HEK293 (cell line): Measurements from ENCODE around the gene CSPG4.

Source experiments
- CTCF ChIA-PET: fragments of 350-600 bp; formaldehyde crosslinking; extraction: SDS; loops from one replicate; lab custom pipeline; 2021; ENCODE audit warnings: antibody characterized with exemption; lab: Yijun Ruan, JAX
- POLR2A ChIA-PET: fragments of 300-600 bp; formaldehyde crosslinking; extraction: SDS; loops from one replicate; lab custom pipeline; 2020; ENCODE audit warnings: antibody characterized with exemption, inconsistent platforms; lab: Yijun Ruan, JAX
- H3K27ac ChIP-seq: fragments of 200-500 bp; sonication (Bioruptor generic); 2 replicates; pipeline ENCODE4 v1.5.1; 2014; ENCODE audit warnings: low read depth, low read length, control low read depth, inconsistent platforms; ENCODE audit errors: extremely low read depth
- H3K36me3 ChIP-seq, 2 experiments: fragments of 200-500 bp in 1 of 2; sonication (Bioruptor generic) in 1 of 2; 1 replicate in 1 of 2; 2 replicates in 1 of 2; pipeline ENCODE4 v1.5.1; 2014 to 2017; ENCODE audit warnings: inconsistent platforms in 2 of 2, low read length in 2 of 2; ENCODE audit not compliant: control insufficient read depth in 2 of 2, insufficient read depth in 1 of 2
- H3K4me1 ChIP-seq: fragments of 200-500 bp; sonication (Bioruptor generic); 2 replicates; pipeline ENCODE4 v1.5.1; 2014; ENCODE audit warnings: mild to moderate bottlenecking, low read length, inconsistent platforms; ENCODE audit not compliant: control insufficient read depth, insufficient read depth
- H3K4me3 ChIP-seq: 2 replicates; pipeline ENCODE4 v1.5.1; 2011; ENCODE audit warnings: low read depth, mild to moderate bottlenecking, control low read depth, low read length, moderate library complexity
- H3K9me3 ChIP-seq: fragments of 200-500 bp; sonication (Bioruptor generic); 2 replicates; pipeline ENCODE4 v1.5.1; 2014; ENCODE audit warnings: low read depth, low read length, inconsistent platforms; ENCODE audit not compliant: control insufficient read depth, insufficient read depth
- GLI4 ChIP-seq: fragments of 450-650 bp; formaldehyde crosslinking; IDR thresholded peaks from 2 replicates; pipeline ENCODE4 v1.5.1; 2016; ENCODE audit warnings: missing biosample characterization, missing genetic modification characterization
- PRDM10 ChIP-seq: fragments of 450-650 bp; formaldehyde crosslinking; IDR thresholded peaks from 2 replicates; pipeline ENCODE4 v1.5.1; 2016; ENCODE audit warnings: missing biosample characterization, missing genetic modification characterization
- WT1 ChIP-seq: fragments of 450-650 bp; formaldehyde crosslinking; IDR thresholded peaks from 2 replicates; pipeline ENCODE4 v1.5.1; 2016; ENCODE audit warnings: missing biosample characterization, missing genetic modification characterization
- YY1 ChIP-seq: fragments of 450-650 bp; formaldehyde crosslinking; IDR thresholded peaks from 2 replicates; pipeline ENCODE4 v1.5.1; 2018; ENCODE audit warnings: missing biosample characterization, missing genetic modification characterization
- ZBTB17 ChIP-seq: fragments of 450-650 bp; formaldehyde crosslinking; IDR thresholded peaks from 2 replicates; pipeline ENCODE4 v1.5.1; 2016; ENCODE audit warnings: missing biosample characterization, missing genetic modification characterization
- ZNF132 ChIP-seq: fragments of 450-650 bp; formaldehyde crosslinking; IDR thresholded peaks from 2 replicates; pipeline ENCODE4 v1.5.1; 2017; ENCODE audit warnings: missing biosample characterization, missing genetic modification characterization, borderline replicate concordance
- ZNF16 ChIP-seq: fragments of 450-650 bp; formaldehyde crosslinking; IDR thresholded peaks from 2 replicates; pipeline ENCODE4 v1.5.1; 2016; ENCODE audit warnings: low read depth, missing biosample characterization, missing genetic modification characterization
- ZNF169 ChIP-seq: fragments of 450-650 bp; formaldehyde crosslinking; IDR thresholded peaks from 2 replicates; pipeline ENCODE4 v1.5.1; 2016; ENCODE audit warnings: missing biosample characterization, missing genetic modification characterization
- ZNF26 ChIP-seq: fragments of 450-650 bp; formaldehyde crosslinking; IDR thresholded peaks from 2 replicates; pipeline ENCODE4 v1.5.1; 2016; ENCODE audit warnings: missing biosample characterization, missing genetic modification characterization
- ZNF366 ChIP-seq: fragments of 450-650 bp; formaldehyde crosslinking; conservative IDR thresholded peaks from 2 replicates; pipeline ENCODE4 v1.5.1; 2016; ENCODE audit warnings: missing biosample characterization, missing genetic modification characterization
- ZNF391 ChIP-seq: fragments of 450-650 bp; formaldehyde crosslinking; IDR thresholded peaks from 2 replicates; pipeline ENCODE4 v1.5.1; 2016; ENCODE audit warnings: low read depth, missing biosample characterization, missing genetic modification characterization, borderline replicate concordance
- ZNF530 ChIP-seq: fragments of 450-650 bp; formaldehyde crosslinking; IDR thresholded peaks from 2 replicates; pipeline ENCODE4 v1.5.1; 2016; ENCODE audit warnings: low read depth, missing biosample characterization, missing genetic modification characterization
- ZNF610 ChIP-seq: fragments of 450-650 bp; formaldehyde crosslinking; IDR thresholded peaks from 2 replicates; pipeline ENCODE4 v1.5.1; 2016; ENCODE audit warnings: missing biosample characterization, missing genetic modification characterization, borderline replicate concordance
- ZNF692 ChIP-seq: fragments of 450-650 bp; formaldehyde crosslinking; IDR thresholded peaks from 2 replicates; pipeline ENCODE4 v1.5.1; 2016; ENCODE audit warnings: missing biosample characterization, missing genetic modification characterization
- ZNF768 ChIP-seq: fragments of 450-650 bp; formaldehyde crosslinking; IDR thresholded peaks from 2 replicates; pipeline ENCODE4 v1.5.1; 2018; ENCODE audit warnings: missing biosample characterization, mild to moderate bottlenecking, missing genetic modification characterization
- ZNF837 ChIP-seq: fragments of 450-650 bp; formaldehyde crosslinking; IDR thresholded peaks from 2 replicates; pipeline ENCODE4 v1.5.1; 2016; ENCODE audit warnings: missing biosample characterization, missing genetic modification characterization
- ZSCAN16 ChIP-seq: fragments of 450-650 bp; formaldehyde crosslinking; IDR thresholded peaks from 2 replicates; pipeline ENCODE4 v1.5.1; 2016; ENCODE audit warnings: missing biosample characterization, missing genetic modification characterization
- TF ChIP-seq, protein P1 (sequence below): fragments of 450-650 bp; IDR thresholded peaks from 2 replicates; pipeline ENCODE4 v1.5.1; 2018; ENCODE audit warnings: missing biosample characterization, missing genetic modification characterization
- TF ChIP-seq, protein P2 (sequence below): fragments of 450-650 bp; formaldehyde crosslinking; IDR thresholded peaks from 2 replicates; pipeline ENCODE4 v1.5.1; 2017; ENCODE audit warnings: missing biosample characterization, missing genetic modification characterization
- TF ChIP-seq, protein P3 (sequence below): fragments of 450-650 bp; formaldehyde crosslinking; IDR thresholded peaks from 2 replicates; pipeline ENCODE4 v1.5.1; 2017; ENCODE audit warnings: missing biosample characterization, missing genetic modification characterization
- TF ChIP-seq, protein P4 (sequence below): fragments of 450-650 bp; IDR thresholded peaks from 2 replicates; pipeline ENCODE4 v1.5.1; 2018; ENCODE audit warnings: missing biosample characterization, mild to moderate bottlenecking, missing genetic modification characterization

CSPG4 gene

DNA sequence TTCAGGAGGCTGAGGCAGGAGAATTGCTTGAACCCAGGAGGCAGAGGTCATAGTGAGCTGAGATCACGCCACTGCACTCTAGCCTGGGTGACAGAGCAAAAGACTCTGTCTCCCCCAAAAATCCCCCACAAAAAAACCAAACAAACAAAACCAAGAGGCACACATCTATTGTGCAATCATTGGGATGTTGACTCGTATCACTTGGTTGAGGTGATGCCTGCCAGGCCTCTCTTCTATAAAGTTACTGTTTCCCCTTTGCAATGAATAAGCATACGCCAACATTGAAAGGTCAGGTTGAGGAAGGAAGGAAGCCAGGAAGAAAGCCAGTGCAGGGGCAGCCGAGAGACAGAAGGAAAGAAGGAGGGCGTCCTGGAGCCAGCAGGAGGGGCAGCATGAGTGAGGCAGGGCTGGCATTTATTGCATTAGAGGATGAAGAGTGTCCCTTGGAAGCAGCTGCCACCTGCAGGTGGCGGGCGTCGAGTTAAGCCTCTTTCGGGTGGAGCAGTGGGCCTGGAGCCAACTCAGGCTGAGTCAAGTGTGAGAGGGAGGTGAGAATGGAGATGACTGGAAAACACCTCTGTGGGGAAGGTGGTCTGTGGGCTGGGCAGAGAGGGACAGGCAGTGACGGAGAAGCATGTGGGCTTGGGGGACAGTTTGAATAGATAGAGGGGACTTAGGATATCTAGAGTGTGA lies 8.3 kb upstream of the CSPG4 start (continued):
- TF ChIP-seq ZNF530 (tag by site-specific recombination) (no peak), ZNF169 (tag by site-specific recombination) (no peak), ZNF366 (peak; percentile 71), ZNF692 (peak; percentile 87), YY1 (tag by site-specific recombination) (no peak), PRDM10 (tag by site-specific recombination) (peak; percentile 83), ZNF610 (peak; percentile 40; the same call in 1 of the 2 replicates)
- TF ChIP-seq, protein P1, sequence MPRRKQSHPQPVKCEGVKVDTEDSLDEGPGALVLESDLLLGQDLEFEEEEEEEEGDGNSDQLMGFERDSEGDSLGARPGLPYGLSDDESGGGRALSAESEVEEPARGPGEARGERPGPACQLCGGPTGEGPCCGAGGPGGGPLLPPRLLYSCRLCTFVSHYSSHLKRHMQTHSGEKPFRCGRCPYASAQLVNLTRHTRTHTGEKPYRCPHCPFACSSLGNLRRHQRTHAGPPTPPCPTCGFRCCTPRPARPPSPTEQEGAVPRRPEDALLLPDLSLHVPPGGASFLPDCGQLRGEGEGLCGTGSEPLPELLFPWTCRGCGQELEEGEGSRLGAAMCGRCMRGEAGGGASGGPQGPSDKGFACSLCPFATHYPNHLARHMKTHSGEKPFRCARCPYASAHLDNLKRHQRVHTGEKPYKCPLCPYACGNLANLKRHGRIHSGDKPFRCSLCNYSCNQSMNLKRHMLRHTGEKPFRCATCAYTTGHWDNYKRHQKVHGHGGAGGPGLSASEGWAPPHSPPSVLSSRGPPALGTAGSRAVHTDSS (tag by site-specific recombination), result peak; percentile 58
- TF ChIP-seq, protein P2, sequence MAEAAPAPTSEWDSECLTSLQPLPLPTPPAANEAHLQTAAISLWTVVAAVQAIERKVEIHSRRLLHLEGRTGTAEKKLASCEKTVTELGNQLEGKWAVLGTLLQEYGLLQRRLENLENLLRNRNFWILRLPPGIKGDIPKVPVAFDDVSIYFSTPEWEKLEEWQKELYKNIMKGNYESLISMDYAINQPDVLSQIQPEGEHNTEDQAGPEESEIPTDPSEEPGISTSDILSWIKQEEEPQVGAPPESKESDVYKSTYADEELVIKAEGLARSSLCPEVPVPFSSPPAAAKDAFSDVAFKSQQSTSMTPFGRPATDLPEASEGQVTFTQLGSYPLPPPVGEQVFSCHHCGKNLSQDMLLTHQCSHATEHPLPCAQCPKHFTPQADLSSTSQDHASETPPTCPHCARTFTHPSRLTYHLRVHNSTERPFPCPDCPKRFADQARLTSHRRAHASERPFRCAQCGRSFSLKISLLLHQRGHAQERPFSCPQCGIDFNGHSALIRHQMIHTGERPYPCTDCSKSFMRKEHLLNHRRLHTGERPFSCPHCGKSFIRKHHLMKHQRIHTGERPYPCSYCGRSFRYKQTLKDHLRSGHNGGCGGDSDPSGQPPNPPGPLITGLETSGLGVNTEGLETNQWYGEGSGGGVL (tag by site-specific recombination), result peak; percentile 65

DNA sequence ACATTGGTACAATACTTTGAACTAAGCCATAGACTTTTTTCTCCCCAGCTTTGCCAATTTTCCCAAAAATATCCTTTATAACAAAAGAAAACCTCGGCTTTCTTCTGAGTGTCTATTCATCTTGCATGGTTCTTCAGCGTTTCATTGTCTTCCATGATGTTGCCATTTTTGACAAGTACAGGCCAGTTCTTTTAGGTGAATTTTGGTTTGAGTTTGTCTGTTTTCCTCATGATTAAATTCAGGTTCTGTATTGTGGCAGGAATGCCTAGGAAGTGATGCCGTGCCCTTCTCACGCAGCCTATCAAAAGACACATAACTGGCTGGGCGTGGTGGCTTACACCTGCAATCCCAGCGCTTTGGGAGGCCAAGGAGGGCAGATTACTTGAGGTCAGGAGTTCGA lies 7.6 kb upstream of the CSPG4 start:
- TF ChIP-seq GLI4 (tag by site-specific recombination) (no peak), ZNF132 (tag by site-specific recombination) (no peak), ZNF26 (no peak), ZNF16 (tag by site-specific recombination) (no peak), ZNF391 (tag by site-specific recombination) (no peak), WT1 (no peak), ZBTB17 (tag by site-specific recombination) (no peak), ZNF837 (tag by site-specific recombination) (no peak), ZNF768 (no peak), ZSCAN16 (no peak)
- TF ChIP-seq, protein P3, sequence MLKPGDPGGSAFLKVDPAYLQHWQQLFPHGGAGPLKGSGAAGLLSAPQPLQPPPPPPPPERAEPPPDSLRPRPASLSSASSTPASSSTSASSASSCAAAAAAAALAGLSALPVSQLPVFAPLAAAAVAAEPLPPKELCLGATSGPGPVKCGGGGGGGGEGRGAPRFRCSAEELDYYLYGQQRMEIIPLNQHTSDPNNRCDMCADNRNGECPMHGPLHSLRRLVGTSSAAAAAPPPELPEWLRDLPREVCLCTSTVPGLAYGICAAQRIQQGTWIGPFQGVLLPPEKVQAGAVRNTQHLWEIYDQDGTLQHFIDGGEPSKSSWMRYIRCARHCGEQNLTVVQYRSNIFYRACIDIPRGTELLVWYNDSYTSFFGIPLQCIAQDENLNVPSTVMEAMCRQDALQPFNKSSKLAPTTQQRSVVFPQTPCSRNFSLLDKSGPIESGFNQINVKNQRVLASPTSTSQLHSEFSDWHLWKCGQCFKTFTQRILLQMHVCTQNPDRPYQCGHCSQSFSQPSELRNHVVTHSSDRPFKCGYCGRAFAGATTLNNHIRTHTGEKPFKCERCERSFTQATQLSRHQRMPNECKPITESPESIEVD (tag by site-specific recombination), result no peak
- TF ChIP-seq, protein P4, sequence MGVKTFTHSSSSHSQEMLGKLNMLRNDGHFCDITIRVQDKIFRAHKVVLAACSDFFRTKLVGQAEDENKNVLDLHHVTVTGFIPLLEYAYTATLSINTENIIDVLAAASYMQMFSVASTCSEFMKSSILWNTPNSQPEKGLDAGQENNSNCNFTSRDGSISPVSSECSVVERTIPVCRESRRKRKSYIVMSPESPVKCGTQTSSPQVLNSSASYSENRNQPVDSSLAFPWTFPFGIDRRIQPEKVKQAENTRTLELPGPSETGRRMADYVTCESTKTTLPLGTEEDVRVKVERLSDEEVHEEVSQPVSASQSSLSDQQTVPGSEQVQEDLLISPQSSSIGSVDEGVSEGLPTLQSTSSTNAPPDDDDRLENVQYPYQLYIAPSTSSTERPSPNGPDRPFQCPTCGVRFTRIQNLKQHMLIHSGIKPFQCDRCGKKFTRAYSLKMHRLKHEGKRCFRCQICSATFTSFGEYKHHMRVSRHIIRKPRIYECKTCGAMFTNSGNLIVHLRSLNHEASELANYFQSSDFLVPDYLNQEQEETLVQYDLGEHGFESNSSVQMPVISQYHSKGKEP (tag by site-specific recombination), result no peak
- Histone ChIP-seq H3K4me1 (no peaks in the 10 kb centered on the region; the same call in 1 of the 2 replicates), H3K27ac (no peak overlapping the region), H3K4me3 (no peak overlapping the region), H3K36me3 (no peaks in the 10 kb centered on the region), H3K9me3 (no peaks in the 10 kb centered on the region)
- ChIA-PET POLR2A (no interaction called here), CTCF (interaction anchor here (0.7 to 1.7 kb wide), 3 partner anchors 9 to 34 kb away, joined by 3 to 5 read pairs (median 4); no protein-coding TSS in a partner anchor)
